EL (cell line): ENCODE data around the gene AIG1.
"Not testable (repeated sequence)": the region's sequence is repeated elsewhere in the genome, so short reads cannot be mapped to it uniquely, and the experiment has no call there.

Experiments used
- DNase-seq: peaks from one replicate; pipeline ENCODE4 v3.0.0-alpha.2; 2016

AIG1 gene

DNA sequence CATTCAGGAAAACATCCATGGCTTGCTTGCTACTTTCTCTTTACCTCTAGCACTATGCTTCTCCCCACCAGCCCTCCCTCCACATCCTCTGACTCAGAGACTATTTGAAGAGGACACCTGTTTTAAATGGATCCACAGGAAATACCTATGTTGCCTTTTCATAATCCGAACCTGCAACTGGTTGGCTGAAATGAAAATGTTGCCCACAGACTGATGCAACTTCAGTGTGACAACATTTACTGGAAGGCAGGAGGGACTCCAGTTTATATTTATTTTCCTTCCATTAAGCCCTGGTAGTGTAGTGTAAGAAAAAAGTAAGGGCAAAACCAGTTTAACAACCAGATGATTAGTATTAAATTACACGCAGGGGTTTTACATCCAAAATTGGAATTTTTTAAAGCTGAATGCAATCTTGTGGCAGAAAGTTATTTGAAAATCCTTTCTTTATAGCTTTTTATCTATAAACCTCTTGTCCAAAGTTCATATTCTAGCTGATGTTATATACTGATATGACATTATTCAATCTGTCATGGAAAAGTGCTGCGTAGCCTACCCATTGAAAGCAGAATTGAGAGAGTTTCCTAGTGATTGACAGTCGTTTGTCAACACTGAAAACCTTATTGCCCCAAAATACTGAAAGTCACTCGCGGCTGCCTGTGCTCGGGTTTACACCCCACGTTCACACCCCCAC, 881 bp upstream of the AIG1 start:
- DNase-seq, result peak; percentile 51

DNA sequence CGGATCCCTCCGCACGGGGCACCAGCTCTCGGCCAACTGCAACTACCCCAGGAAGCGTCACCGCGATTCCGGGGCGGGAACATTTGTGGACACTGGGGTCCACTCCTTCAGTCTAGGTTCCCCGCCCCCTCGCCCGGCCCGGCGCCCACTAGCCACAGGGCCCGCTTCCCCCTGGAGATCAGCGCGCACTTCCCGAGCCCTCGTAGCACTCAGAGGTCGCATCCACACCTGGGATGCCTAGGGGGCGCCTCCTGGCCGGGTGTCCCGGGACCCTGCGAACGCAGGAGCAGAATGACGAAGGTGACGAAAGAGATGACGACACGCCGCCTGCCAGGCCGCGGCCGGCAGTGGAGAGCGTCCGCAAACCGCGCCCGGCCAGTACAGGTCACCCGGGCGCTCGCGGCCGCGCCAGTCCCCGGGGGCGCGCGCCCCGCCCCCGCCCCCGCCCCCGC, 309 bp upstream of the AIG1 start:
- DNase-seq, result peak; percentile 92

- no peak for DNase-seq
Observed at GRCh38 chr6:143061597-143062385, 1.1 kb downstream of the AIG1 start.

GRCh38 chr6:143062551-143062950, 1.9 kb downstream of the AIG1 start:
- no peak for DNase-seq

DNA sequence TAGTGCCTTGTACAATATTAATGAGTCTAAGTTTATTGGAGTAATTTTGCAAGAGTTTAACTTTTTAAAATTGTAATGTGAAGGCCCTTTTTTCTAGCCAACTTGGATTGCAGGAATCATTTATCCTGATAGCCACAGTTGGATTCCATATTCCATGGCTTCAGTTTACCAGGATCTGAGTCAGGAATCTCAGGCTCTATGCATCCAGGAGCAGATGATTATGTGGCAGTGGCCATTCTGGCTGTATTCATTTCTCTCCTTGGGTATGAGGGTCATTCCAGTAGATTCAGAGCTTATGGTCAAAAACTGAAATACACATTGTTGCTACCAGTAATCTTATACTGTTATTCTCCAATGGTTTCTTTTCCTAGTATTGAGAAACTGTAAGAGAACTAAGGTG, 2.9 kb downstream of the AIG1 start:
- DNase-seq, result no peak

DNA sequence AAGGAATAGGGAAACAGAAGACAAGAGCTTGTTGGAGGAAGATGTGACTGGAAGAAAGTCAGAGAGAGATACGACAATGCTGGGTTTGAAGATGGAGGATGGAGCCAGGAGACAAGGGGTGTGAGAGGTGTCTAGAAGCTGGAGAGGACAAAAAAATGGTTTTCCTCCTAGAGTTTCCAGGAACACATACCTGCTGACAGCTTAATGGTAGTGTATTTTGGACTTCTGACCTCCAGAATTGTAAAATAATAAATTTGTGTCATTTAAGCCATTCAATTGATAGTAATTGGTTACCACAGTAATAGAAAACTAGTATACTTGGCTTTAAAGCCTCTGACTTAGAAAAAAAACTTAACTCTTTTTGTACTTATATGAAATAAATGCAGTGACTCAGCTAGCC, 3.6 kb downstream of the AIG1 start:
- no peak for DNase-seq

GRCh38 chr6:143064951-143065683, 4.4 kb downstream of the AIG1 start:
- peak; percentile 54 for DNase-seq

DNA sequence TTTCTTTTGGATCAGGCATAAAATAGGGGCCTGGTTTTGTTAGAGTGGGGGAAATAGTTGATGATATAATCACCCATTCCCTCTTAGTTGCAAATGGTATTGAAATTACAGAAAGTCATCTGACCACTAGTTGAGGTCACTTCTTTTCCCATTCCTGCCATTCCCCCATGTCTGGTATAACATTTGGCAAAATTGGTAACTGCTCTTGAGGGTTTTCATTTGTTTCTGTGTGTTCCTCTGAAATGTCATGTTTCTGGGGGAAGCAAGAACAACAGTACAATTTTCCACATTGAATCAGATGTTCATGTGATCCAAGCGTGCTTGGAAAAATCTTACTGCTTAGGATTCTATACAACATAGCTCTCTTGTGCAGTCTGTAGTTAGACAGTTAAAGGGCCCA, 7.3 kb downstream of the AIG1 start:
- peak; percentile 25 for DNase-seq

GRCh38 chr6:143074101-143074500, 13.4 kb downstream of the AIG1 start:
- no peak for DNase-seq

GRCh38 chr6:143074670-143075318, 14.1 kb downstream of the AIG1 start:
- no peak for DNase-seq

DNA sequence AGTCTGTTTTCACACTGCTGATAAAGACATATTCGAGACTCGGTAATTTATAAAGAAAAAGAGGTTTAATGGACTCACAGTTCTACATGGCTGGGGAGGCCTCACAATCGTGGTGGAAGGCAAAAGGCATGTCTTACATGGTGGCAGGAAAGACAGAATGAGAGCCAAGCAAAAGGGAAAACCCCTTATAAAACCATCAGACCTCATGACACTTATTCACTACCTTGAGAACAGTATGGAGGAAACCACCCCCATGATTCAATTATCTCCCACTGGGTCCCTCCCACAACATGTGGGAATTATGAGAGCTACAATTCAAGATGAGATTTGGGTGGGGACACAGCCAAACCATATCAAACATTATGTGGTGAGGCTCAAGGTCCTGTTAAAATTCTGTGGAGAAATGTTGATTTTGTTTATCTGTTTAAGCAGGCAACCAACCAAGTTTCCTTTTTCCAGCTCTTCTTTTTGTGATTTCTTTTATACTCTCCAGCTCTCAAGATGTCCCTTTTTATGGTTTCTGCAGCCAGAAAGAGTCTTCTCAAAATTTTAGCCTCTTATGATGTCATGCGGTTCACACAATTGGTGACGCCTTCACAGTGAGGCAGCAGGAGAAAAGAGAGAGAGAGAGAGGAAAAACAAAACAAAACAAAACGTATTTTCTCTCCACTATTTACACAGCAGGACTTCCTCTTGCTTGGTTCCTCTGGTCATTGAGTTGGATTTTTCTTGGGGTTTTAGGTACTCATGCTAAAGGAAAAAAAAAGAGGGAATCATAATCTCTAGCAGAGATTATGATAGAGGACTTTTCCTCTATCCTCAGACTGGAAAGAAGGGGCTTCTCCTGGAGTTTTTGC, 18.0 kb downstream of the AIG1 start:
- no peak for DNase-seq

DNA sequence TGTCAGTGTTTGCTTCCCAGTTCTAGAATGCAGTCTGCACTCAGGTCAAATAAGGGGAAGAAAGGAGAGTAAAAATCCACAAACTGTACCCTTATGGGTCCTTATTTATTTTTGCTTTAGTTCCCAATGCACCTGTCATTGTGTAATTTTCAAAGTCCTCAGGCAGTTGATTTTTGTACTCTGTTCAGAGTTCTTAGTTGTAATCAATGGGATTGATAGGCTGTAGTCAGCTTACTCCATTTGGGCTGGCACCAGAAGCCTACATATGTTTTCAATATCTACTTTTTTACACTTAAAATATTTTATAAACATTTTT, 18.6 kb downstream of the AIG1 start:
- no peak for DNase-seq

- DNase-seq, result not testable (repeated sequence)
Observed at GRCh38 chr6:143082274-143082673, 21.6 kb downstream of the AIG1 start.

DNA sequence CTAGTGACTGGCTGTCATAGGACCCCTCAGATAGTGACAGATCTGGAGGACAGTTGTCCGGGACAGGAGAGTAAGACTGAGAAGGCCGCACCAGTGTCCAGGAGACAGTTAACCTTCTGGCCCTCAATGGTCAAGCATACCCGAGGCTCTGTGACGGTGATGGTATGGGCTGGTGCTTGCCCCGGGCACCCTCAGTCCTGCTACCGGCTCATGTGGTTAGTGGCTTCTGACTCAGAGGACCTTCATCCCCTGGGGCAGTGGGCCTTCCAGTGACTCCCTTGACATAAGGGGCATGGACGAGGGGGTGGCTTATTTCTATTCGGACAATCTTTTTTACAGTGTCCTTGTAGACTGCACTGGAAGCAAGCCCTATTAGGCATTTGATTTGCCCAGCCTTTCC, 23.3 kb downstream of the AIG1 start:
- peak; percentile 43 for DNase-seq

DNA sequence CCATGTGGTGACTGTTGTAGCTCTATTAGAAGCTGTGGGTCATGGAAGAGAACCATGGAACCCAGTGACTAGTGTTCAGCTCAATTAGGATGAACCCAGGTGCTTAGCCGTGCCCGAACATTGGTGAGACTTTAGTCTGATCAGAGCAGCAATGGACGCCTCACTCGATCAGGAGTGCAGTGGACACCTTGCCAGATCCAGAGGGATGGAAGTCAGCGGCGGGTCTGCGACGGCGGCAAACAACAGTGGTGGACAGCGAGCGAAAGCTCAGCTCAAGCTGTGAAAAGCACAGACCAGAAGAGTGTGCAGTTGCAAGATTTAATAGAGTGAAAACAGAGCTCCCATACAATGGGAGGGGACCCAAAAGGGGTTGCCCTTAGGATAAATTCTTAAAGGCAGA, 26.6 kb downstream of the AIG1 start:
- DNase-seq, result not testable (repeated sequence)

- DNase-seq, result no peak
Observed at GRCh38 chr6:143087856-143088255, 27.2 kb downstream of the AIG1 start.

DNA sequence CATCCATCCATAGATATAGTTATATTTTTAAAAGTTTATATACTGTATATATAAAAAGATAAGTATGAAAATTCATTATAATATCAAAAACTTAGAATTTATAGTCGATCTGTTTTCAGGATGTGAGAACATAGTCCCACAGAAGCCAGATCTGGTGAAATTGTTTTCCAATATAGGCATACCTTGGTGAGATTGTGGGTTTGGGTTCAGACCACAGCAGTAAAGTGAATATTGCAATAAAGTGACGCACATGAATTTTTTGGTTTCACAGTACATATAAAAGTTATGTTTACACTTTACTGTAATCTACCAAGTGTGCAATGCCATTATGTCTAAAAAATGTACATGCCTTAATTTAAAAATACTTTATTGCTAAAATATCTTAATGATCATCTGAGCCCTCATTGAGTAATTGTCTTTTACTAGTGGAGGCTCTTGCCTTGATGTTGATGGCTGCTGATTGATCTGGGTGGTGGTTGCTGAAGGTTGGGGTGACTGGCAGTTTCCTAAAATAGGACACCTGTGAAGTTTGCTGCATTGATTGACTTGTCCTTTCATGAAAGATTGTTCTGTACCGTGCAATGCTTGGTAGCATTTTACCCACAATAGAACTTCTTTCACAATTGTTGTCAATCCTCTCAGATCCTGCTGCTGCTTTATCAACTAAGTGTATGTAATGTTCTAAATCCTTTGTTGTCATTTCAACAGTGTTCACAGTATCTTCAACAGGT, 29.8 kb downstream of the AIG1 start:
- no peak for DNase-seq

DNA sequence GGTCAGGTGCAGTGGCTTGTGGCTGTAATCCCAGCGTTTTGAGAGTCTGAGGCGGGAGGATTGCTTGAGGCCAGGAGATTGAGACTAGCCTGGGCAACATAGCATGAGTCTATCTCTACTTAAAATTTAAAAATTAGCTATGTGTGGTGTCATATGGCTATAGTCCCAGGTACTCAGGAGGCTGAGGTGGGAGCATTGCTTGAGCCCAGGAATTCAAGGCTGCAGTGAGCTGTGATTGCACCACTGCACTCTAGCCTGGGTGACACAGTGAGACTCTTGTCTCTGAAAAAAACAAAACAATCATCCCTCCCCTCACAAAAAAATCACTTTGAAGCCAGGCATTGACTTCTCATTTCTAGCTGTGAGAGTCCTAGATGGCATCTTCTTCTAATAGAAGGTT, 32.1 kb downstream of the AIG1 start:
- no peak for DNase-seq

DNA sequence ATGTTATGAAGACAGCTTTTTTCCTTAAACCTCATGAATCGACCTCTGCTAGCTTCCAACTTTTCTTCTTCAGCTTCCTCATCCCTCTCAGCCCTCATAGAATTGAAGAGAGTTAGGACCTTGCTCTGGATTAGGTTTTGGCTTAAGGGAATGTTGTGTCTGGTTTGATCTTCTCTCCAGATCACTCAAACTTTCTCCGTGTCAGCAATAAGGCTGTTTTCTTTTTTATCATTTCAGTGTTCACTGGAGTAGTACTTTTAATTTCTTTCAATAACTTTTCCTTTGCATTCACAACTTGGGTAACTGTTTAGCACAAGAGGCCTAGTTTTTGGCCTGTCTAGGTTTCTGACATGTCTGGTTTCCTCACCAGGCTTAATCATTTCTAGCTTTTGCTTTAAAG, 32.6 kb downstream of the AIG1 start:
- DNase-seq, result no peak

DNA sequence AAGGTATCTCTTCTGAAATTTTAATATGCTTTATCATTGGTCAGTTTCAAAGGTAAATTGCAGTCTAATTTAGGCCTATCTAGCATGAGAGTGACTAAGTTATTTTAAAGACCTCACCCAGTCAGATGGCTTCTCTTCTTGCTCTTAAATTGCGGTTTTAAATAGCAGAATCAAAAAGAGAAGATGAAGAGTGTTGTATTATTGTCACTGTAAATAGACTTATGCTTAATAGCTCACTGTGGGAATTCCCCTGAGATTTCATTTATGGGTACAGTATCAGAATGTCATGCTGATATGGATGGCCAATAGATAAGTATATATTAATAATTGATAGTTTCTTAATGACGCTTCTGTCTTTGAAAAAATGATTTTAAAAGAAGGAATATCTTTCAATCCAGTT, 35.7 kb downstream of the AIG1 start:
- DNase-seq, result no peak

DNA sequence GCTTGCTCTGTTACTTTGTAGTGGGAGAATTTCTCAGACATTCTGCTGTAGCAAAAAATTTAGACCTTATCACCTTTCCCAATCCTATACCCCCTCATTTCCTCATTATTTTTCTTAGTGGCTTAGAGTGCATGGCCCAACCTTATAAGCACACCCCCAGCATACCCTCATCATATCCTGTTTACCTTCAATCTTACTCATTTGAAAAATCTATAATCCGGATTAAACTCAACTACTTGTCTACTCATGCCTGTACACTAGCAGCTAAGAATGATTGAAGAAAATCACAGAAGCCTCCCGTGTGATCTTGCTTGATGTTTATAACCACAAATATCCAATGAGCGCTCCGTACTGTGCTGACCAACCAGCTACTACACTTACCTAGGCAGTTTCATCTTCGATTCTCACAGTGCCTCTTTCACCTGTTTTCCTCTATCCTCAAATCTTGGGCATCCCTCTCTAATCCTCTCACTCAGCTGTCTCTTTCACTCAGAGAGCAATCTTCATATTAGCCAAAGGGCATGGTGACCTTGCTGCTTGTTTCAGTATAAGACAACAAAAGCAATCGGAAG, 36.6 kb downstream of the AIG1 start:
- DNase-seq, result no peak
